ENCODE measurements around the gene CERS2. TPM values are rescaled to one million over a fixed set of nuclear protein-coding genes. Genes with fewer than 3 reads are reported as not detected.

CERS2 gene
- 171 TPM for polyA plus RNA-seq (2013)

DNA sequence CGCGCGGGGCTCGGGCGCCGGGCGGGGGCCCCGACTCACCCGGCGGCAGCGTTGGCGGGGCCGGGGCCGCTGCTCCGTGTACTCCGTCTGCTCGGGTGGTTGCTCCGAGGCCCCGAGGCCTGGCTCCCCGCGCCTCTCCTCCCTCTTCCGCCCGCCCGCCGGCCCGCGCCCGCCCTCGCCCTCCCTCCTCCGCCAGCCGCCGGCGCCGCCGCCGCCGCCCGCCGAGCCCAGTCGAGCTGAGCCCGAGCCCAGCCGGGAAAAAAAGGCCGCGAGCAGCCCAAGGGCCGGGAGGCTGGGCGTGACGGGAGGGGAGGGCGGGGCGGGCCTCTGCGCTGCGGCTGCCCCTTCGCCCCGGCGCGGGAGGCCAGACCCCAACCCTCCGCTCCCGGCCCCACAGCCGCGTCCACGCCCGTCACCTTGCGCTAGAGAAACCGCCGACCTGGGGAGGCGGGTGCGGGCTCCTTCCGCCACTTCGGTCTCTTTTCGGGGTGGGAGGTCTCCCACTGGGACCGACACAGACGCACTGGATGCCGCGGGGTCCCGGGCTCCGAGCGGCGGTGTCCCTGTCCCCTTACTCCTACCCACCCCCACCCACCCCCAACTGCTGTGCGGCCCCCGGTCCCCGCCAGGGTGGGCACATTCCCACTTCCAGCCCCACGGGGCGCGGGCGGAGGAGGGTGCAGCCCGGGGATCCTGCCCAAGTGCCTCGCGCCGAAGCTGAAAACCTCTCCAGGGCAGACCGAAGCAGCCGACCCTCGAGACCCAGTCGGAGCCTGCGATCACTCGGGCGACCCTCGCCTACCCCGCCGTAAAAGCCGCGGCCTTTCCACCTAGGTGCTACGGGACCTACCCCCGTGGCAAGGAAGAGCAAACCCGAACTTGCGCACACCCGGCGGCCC, at the start of gene CERS2:
TSS of gene CERS2 (minus strand) at position 256 of the 899 bp plus-strand sequence. CDS start 5,745 bp downstream, outside the sequence.
- Histone ChIP-seq H3K4me3 (ENCODE audit: control insufficient read depth in 1 of 7, extremely low read depth in 1 of 7, insufficient read depth in 4 of 7, low read depth in 2 of 7, low read length in 6 of 7) (peak within 1 kb of the TSS; percentile 39 to 95 (median 87)), H3K27ac (ENCODE audit: insufficient read depth in 1 of 2, low read depth in 1 of 2, low read length in 2 of 2, poor library complexity in 1 of 2, severe bottlenecking in 2 of 2) (peak within 1 kb of the TSS; percentile 78 to 91), H3K27me3 (replicated peaks in 2 of 5; ENCODE audit: control insufficient read depth in 4 of 5, insufficient read depth in 5 of 5, low read length in 4 of 5) (no peaks in the 10 kb centered on the region), H3K36me3 (ENCODE audit: control insufficient read depth in 4 of 4, insufficient read depth in 4 of 4, low read length in 3 of 4) (peaks cover 0 to 18% (median 0%) of the 10 kb centered on the region in 4 experiments), H3K4me1 (ENCODE audit: control extremely low read depth in 1 of 4, control insufficient read depth in 4 of 4, insufficient read depth in 4 of 4, low read length in 3 of 4) (peaks cover 26 to 89% (median 75%) of the 10 kb centered on the region in 4 experiments), H3K9me3 (ENCODE audit: control extremely low read depth in 1 of 5, control insufficient read depth in 4 of 5, insufficient read depth in 2 of 5, low read depth in 1 of 5, low read length in 4 of 5) (no peaks in the 10 kb centered on the region)
- CTCF ChIA-PET = interaction anchor here (1.5 kb wide), 1 partner anchor 414 kb away, joined by 3 read pairs; no protein-coding TSS in a partner anchor
- POLR2A ChIA-PET = interaction anchor here (1.2 to 1.3 kb wide), 2 partner anchors 18 to 32 kb away, joined by 3 to 7 read pairs; partner anchors contain the start of gene MINDY1
- peak; percentile 85 to 92 (median 86) for DNase-seq
- 4% methylated on average over 55 of the region's 106 CpGs for WGBS (ENCODE audit: insufficient coverage)

- H3K36me3 ChIP-seq (ENCODE audit: control insufficient read depth in 4 of 4, insufficient read depth in 4 of 4, low read length in 3 of 4) = peaks cover 0 to 9% (median 6%) of the 10 kb centered on the region in 4 experiments
- peak in 2 of 3 donors; percentile 71 to 84 for DNase-seq
- peak overlapping the region in 1 of 2 experiments; percentile 32 for H3K27ac ChIP-seq (ENCODE audit: insufficient read depth in 1 of 2, low read depth in 1 of 2, low read length in 2 of 2, poor library complexity in 1 of 2, severe bottlenecking in 2 of 2)
- CTCF ChIA-PET = no interaction called here
- H3K4me1 ChIP-seq (ENCODE audit: control extremely low read depth in 1 of 4, control insufficient read depth in 4 of 4, insufficient read depth in 4 of 4, low read length in 3 of 4) = peaks cover 19 to 55% (median 43%) of the 10 kb centered on the region in 4 experiments
- no peak overlapping the region for H3K4me3 ChIP-seq (ENCODE audit: control insufficient read depth in 1 of 7, extremely low read depth in 1 of 7, insufficient read depth in 4 of 7, low read depth in 2 of 7, low read length in 6 of 7)
- H3K27me3 ChIP-seq (replicated peaks in 2 of 5; ENCODE audit: control insufficient read depth in 4 of 5, insufficient read depth in 5 of 5, low read length in 4 of 5) = no peaks in the 10 kb centered on the region
- POLR2A ChIA-PET = no interaction called here
- H3K9me3 ChIP-seq (ENCODE audit: control extremely low read depth in 1 of 5, control insufficient read depth in 4 of 5, insufficient read depth in 2 of 5, low read depth in 1 of 5, low read length in 4 of 5) = no peaks in the 10 kb centered on the region
- 32% methylated on average over 2 of the region's 2 CpGs for WGBS (ENCODE audit: insufficient coverage)
These were observed 38.9 kb upstream of the CERS2 start for GRCh38 chr1:151013518-151013917.

- peaks cover 21 to 58% (median 46%) of the 10 kb centered on the region in 4 experiments for H3K4me1 ChIP-seq (ENCODE audit: control extremely low read depth in 1 of 4, control insufficient read depth in 4 of 4, insufficient read depth in 4 of 4, low read length in 3 of 4)
- DNase-seq = no peak
- ChIA-PET POLR2A (no interaction called here), CTCF (interaction anchor here (1.0 to 1.9 kb wide), 3 partner anchors 11 to 31 kb away, joined by 3 to 7 read pairs (median 3); partner anchors contain the start of gene ANXA9)
- no peaks in the 10 kb centered on the region for H3K27me3 ChIP-seq (replicated peaks in 2 of 5; ENCODE audit: control insufficient read depth in 4 of 5, insufficient read depth in 5 of 5, low read length in 4 of 5)
- peak overlapping the region in 1 of 2 experiments; percentile 59 for H3K27ac ChIP-seq (ENCODE audit: insufficient read depth in 1 of 2, low read depth in 1 of 2, low read length in 2 of 2, poor library complexity in 1 of 2, severe bottlenecking in 2 of 2)
- 96% methylated on average over 11 of the region's 14 CpGs for WGBS (ENCODE audit: insufficient coverage)
- H3K9me3 ChIP-seq (ENCODE audit: control extremely low read depth in 1 of 5, control insufficient read depth in 4 of 5, insufficient read depth in 2 of 5, low read depth in 1 of 5, low read length in 4 of 5) = no peaks in the 10 kb centered on the region
- H3K4me3 ChIP-seq (ENCODE audit: control insufficient read depth in 1 of 7, extremely low read depth in 1 of 7, insufficient read depth in 4 of 7, low read depth in 2 of 7, low read length in 6 of 7) = no peak overlapping the region
- peaks cover 0 to 5% (median 2%) of the 10 kb centered on the region in 4 experiments for H3K36me3 ChIP-seq (ENCODE audit: control insufficient read depth in 4 of 4, insufficient read depth in 4 of 4, low read length in 3 of 4)
These were observed 38.2 kb upstream of the CERS2 start for GRCh38 chr1:151012684-151013471.

DNA sequence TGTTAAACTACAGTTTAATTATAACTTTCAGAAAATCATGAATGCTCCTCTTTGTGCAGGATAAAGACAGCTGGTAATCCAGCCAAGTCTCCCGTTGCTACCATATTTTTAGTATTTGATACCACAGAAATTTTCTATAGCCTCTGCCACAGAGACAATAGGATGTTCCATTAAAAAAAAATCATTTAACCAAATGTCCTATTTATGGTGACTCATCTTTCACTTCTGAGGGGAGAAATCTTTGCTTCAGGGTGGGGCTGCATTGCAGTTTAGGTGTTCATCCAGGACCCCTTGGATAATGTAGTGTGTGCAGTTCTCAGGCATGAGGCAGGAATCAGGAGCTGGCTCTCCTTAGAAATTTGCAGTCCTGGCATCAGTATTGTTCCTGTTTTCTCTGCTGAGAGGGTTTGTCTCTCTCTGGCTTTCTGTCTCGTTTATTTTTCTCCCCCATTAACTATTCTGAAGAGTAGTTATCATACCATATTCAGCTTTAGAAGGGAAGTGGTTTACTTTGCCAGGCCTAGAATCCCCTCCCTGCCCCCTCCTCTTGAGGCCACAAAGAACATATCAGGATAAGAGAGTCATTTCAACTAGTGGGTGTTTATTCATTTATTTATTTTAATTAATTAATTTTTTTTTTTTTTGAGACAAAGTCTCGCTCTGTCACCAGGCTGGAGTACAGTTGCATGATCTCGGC, 36.7 kb upstream of the CERS2 start:
- ChIA-PET POLR2A (interaction anchor here (0.6 to 0.7 kb wide), 2 partner anchors 240 to 246 kb away, joined by 4 to 5 read pairs; partner anchors contain the start of gene CTSS), CTCF (interaction anchor here (0.7 to 1.9 kb wide), 5 partner anchors 13 to 60 kb away, joined by 3 to 7 read pairs (median 4); no protein-coding TSS in a partner anchor)
- WGBS (ENCODE audit: insufficient coverage) = 71% methylated on average over 1 of the region's 4 CpGs
- Histone ChIP-seq H3K4me3 (ENCODE audit: control insufficient read depth in 1 of 7, extremely low read depth in 1 of 7, insufficient read depth in 4 of 7, low read depth in 2 of 7, low read length in 6 of 7) (peak overlapping the region in 3 of 7 experiments; percentile 1 to 42 (median 12)), H3K27me3 (replicated peaks in 2 of 5; ENCODE audit: control insufficient read depth in 4 of 5, insufficient read depth in 5 of 5, low read length in 4 of 5) (no peaks in the 10 kb centered on the region), H3K36me3 (ENCODE audit: control insufficient read depth in 4 of 4, insufficient read depth in 4 of 4, low read length in 3 of 4) (no peaks in the 10 kb centered on the region), H3K27ac (ENCODE audit: insufficient read depth in 1 of 2, low read depth in 1 of 2, low read length in 2 of 2, poor library complexity in 1 of 2, severe bottlenecking in 2 of 2) (peak overlapping the region; percentile 30 to 45), H3K9me3 (ENCODE audit: control extremely low read depth in 1 of 5, control insufficient read depth in 4 of 5, insufficient read depth in 2 of 5, low read depth in 1 of 5, low read length in 4 of 5) (no peaks in the 10 kb centered on the region), H3K4me1 (ENCODE audit: control extremely low read depth in 1 of 4, control insufficient read depth in 4 of 4, insufficient read depth in 4 of 4, low read length in 3 of 4) (peaks cover 27 to 74% (median 61%) of the 10 kb centered on the region in 4 experiments)
- peak in 2 of 3 donors; percentile 80 to 85 for DNase-seq

GRCh38 chr1:151010346-151010726, 35.7 kb upstream of the CERS2 start:
- 100% methylated on average over 1 of the region's 3 CpGs for WGBS (ENCODE audit: insufficient coverage)
- peaks cover 32 to 84% (median 71%) of the 10 kb centered on the region in 4 experiments for H3K4me1 ChIP-seq (ENCODE audit: control extremely low read depth in 1 of 4, control insufficient read depth in 4 of 4, insufficient read depth in 4 of 4, low read length in 3 of 4)
- CTCF ChIA-PET = interaction anchor here (1.4 kb wide), 1 partner anchor 12 kb away, joined by 3 read pairs; no protein-coding TSS in a partner anchor

GRCh38 chr1:151009674-151010345, 35.2 kb upstream of the CERS2 start:
- ChIA-PET CTCF (interaction anchor here (1.1 to 1.7 kb wide), 3 partner anchors 11 to 30 kb away, joined by 3 to 7 read pairs (median 7); no protein-coding TSS in a partner anchor), POLR2A (no interaction called here)
- Histone ChIP-seq H3K9me3 (ENCODE audit: control extremely low read depth in 1 of 5, control insufficient read depth in 4 of 5, insufficient read depth in 2 of 5, low read depth in 1 of 5, low read length in 4 of 5) (no peaks in the 10 kb centered on the region), H3K4me1 (ENCODE audit: control extremely low read depth in 1 of 4, control insufficient read depth in 4 of 4, insufficient read depth in 4 of 4, low read length in 3 of 4) (peaks cover 33 to 89% (median 76%) of the 10 kb centered on the region in 4 experiments), H3K4me3 (ENCODE audit: control insufficient read depth in 1 of 7, extremely low read depth in 1 of 7, insufficient read depth in 4 of 7, low read depth in 2 of 7, low read length in 6 of 7) (peak overlapping the region in 2 of 7 experiments; percentile 87 to 88), H3K27me3 (replicated peaks in 2 of 5; ENCODE audit: control insufficient read depth in 4 of 5, insufficient read depth in 5 of 5, low read length in 4 of 5) (no peaks in the 10 kb centered on the region), H3K36me3 (ENCODE audit: control insufficient read depth in 4 of 4, insufficient read depth in 4 of 4, low read length in 3 of 4) (no peaks in the 10 kb centered on the region), H3K27ac (ENCODE audit: insufficient read depth in 1 of 2, low read depth in 1 of 2, low read length in 2 of 2, poor library complexity in 1 of 2, severe bottlenecking in 2 of 2) (peak overlapping the region in 1 of 2 experiments; percentile 98)
- 98% methylated on average over 7 of the region's 8 CpGs for WGBS (ENCODE audit: insufficient coverage)
- no peak for DNase-seq

More at GRCh38 chr1:151010346-151010726, 35.7 kb upstream of the CERS2 start:
- no peaks in the 10 kb centered on the region for H3K36me3 ChIP-seq (ENCODE audit: control insufficient read depth in 4 of 4, insufficient read depth in 4 of 4, low read length in 3 of 4)
- no peaks in the 10 kb centered on the region for H3K27me3 ChIP-seq (replicated peaks in 2 of 5; ENCODE audit: control insufficient read depth in 4 of 5, insufficient read depth in 5 of 5, low read length in 4 of 5)
- no peaks in the 10 kb centered on the region for H3K9me3 ChIP-seq (ENCODE audit: control extremely low read depth in 1 of 5, control insufficient read depth in 4 of 5, insufficient read depth in 2 of 5, low read depth in 1 of 5, low read length in 4 of 5)
- H3K27ac ChIP-seq (ENCODE audit: insufficient read depth in 1 of 2, low read depth in 1 of 2, low read length in 2 of 2, poor library complexity in 1 of 2, severe bottlenecking in 2 of 2) = peak overlapping the region in 1 of 2 experiments; percentile 27
- no peak for DNase-seq
- POLR2A ChIA-PET = no interaction called here
- H3K4me3 ChIP-seq (ENCODE audit: control insufficient read depth in 1 of 7, extremely low read depth in 1 of 7, insufficient read depth in 4 of 7, low read depth in 2 of 7, low read length in 6 of 7) = no peak overlapping the region

All from common myeloid progenitor, CD34-positive (primary cell).